Mucosa of stomach (tissue), 1 donor: Measurements from ENCODE around the gene FRMD4A.

Source experiments
- H3K27me3 ChIP-seq: one replicate; pipeline ENCODE4 v1.7.0; 2013; ENCODE audit warnings: mild to moderate bottlenecking, low read length; ENCODE audit not compliant: control insufficient read depth, insufficient read depth
- H3K36me3 ChIP-seq: one replicate; pipeline ENCODE4 v1.7.0; 2013; ENCODE audit warnings: low read length; ENCODE audit not compliant: control insufficient read depth, insufficient read depth
- H3K4me1 ChIP-seq: one replicate; pipeline ENCODE4 v1.7.0; 2013; ENCODE audit warnings: mild to moderate bottlenecking, low read length; ENCODE audit not compliant: control insufficient read depth, insufficient read depth
- H3K4me3 ChIP-seq: one replicate; pipeline ENCODE4 v1.7.0; 2013; ENCODE audit warnings: low read length
- H3K9ac ChIP-seq: one replicate; pipeline ENCODE4 v1.7.0; 2013; ENCODE audit warnings: mild to moderate bottlenecking, low read length, moderate library complexity
- H3K9me3 ChIP-seq: one replicate; pipeline ENCODE4 v1.7.0; 2013; ENCODE audit warnings: mild to moderate bottlenecking, low read length, moderate library complexity; ENCODE audit not compliant: control insufficient read depth
- donor health status: Pancreatic carcinoma.

FRMD4A gene

DNA sequence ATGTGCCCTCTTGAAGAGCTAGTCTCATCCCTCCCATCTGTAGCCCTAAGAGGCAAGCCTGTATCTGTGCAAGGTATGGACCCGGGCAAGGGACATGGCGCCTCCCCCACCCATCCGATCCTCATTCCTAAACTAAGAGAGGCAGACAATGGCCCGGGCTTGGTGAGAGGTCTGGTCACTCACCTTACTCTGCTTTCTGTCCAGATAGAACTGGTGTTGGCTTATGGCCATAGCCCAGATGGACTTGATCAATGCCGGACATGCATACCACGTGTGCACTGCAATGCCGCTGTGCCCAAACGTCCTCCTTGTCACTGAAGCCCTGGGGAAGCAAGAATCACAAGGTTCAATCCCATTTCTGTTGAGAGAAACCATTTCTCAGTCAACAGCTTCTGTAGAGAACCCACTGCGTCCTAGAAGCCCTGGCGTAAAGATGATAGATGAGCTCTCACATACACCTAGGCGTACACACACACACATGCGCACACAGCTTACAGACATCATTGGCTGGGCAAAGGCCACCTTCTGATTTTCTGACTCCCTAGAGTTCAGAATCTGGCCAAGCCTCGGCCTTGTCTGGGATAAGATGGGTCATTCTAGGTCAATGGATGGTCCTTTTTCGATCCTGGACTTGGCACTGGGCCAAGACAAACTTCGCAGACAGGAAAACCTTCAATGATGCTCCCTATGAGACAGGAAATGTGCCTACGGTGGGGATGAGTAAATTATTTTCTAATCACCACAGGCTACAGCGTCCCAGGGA, 629.4 kb downstream of the FRMD4A start:
- no peaks in the 10 kb centered on the region for H3K9me3 ChIP-seq
- H3K27me3 ChIP-seq = no peaks in the 10 kb centered on the region
- H3K4me3 ChIP-seq = no peak overlapping the region
- no peak overlapping the region for H3K9ac ChIP-seq
- no peaks in the 10 kb centered on the region for H3K36me3 ChIP-seq
- peaks cover 24% of the 10 kb centered on the region for H3K4me1 ChIP-seq

- Histone ChIP-seq H3K27me3 (no peaks in the 10 kb centered on the region), H3K4me3 (no peak overlapping the region), H3K9ac (no peak overlapping the region), H3K36me3 (no peaks in the 10 kb centered on the region), H3K9me3 (no peaks in the 10 kb centered on the region), H3K4me1 (peaks cover 17% of the 10 kb centered on the region)
Measured at GRCh38 chr10:13700473-13701144, 630.1 kb downstream of the FRMD4A start.

- no peaks in the 10 kb centered on the region for H3K27me3 ChIP-seq
- H3K9me3 ChIP-seq = no peaks in the 10 kb centered on the region
- no peaks in the 10 kb centered on the region for H3K36me3 ChIP-seq
- H3K4me3 ChIP-seq = no peak overlapping the region
- H3K4me1 ChIP-seq = peaks cover 3% of the 10 kb centered on the region
- no peak overlapping the region for H3K9ac ChIP-seq
Measured at GRCh38 chr10:13699216-13699615, 631.5 kb downstream of the FRMD4A start.

GRCh38 chr10:13698217-13698616, 632.5 kb downstream of the FRMD4A start:
- H3K9me3 ChIP-seq = no peaks in the 10 kb centered on the region
- no peak overlapping the region for H3K4me3 ChIP-seq
- no peaks in the 10 kb centered on the region for H3K27me3 ChIP-seq
- H3K36me3 ChIP-seq = no peaks in the 10 kb centered on the region
- H3K4me1 ChIP-seq = no peaks in the 10 kb centered on the region
- no peak overlapping the region for H3K9ac ChIP-seq

- Histone ChIP-seq H3K36me3 (no peaks in the 10 kb centered on the region), H3K4me1 (no peaks in the 10 kb centered on the region), H3K9me3 (no peaks in the 10 kb centered on the region), H3K4me3 (no peak overlapping the region), H3K9ac (no peak overlapping the region), H3K27me3 (no peaks in the 10 kb centered on the region)
Measured at GRCh38 chr10:13696071-13696470, 634.7 kb downstream of the FRMD4A start.

- Histone ChIP-seq H3K9ac (no peak overlapping the region), H3K9me3 (no peaks in the 10 kb centered on the region), H3K4me3 (no peak overlapping the region), H3K4me1 (no peaks in the 10 kb centered on the region), H3K27me3 (no peaks in the 10 kb centered on the region), H3K36me3 (no peaks in the 10 kb centered on the region)
Measured at GRCh38 chr10:13695588-13695987, 635.1 kb downstream of the FRMD4A start.

DNA sequence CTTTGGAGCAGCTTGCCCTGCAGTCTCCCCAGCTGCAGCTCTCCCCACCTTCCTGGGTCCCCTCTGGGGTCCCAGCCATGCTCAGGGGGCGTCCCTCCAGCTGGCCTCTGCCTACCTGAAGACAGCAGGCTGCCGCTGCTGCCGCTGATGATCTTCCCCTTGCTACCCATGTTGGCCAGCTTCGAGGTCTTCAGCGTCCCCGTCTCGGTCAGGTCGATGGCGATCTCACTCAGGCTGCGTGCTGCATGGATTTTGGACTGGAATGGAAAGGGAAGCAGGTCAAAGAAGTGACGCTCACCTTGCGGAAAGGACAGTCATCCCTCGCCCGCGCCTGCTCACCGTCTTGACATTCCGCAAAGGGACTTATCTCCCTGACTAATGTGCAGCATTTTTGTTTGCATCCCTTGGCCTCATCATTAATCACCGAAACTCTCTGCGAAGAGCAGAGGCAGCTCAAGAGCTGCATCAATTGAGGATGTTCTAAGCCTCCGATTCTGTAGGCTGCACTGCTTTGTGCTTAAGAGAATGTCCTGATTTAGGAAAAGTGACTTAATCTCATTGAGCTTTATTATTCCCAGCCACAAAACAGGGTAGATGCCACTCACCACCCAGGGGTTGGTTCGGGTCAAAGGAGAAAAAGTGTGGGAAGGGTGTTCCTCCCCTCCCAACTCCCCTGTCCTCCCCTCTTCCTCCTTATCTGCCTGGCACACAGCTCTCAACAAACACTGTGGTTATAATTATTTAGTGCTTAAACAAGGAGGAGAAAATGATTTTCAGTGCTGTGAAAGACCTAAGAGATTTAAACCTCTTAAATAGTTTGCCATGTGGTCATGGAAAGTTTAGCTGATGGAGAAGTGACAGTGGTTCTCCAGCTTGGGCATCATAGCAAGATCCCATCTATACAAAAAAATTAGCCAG, 636.7 kb downstream of the FRMD4A start:
- Histone ChIP-seq H3K4me1 (no peaks in the 10 kb centered on the region), H3K9me3 (no peaks in the 10 kb centered on the region), H3K4me3 (no peak overlapping the region), H3K9ac (no peak overlapping the region), H3K36me3 (no peaks in the 10 kb centered on the region), H3K27me3 (no peaks in the 10 kb centered on the region)

- no peaks in the 10 kb centered on the region for H3K4me1 ChIP-seq
- no peaks in the 10 kb centered on the region for H3K9me3 ChIP-seq
- no peaks in the 10 kb centered on the region for H3K27me3 ChIP-seq
- no peak overlapping the region for H3K4me3 ChIP-seq
- H3K9ac ChIP-seq = no peak overlapping the region
- no peaks in the 10 kb centered on the region for H3K36me3 ChIP-seq
Measured at GRCh38 chr10:13690281-13690825, 640.4 kb downstream of the FRMD4A start.

GRCh38 chr10:13686331-13686752, 644.4 kb downstream of the FRMD4A start:
- Histone ChIP-seq H3K36me3 (no peaks in the 10 kb centered on the region), H3K9ac (no peak overlapping the region), H3K27me3 (no peaks in the 10 kb centered on the region), H3K9me3 (no peaks in the 10 kb centered on the region), H3K4me1 (peaks cover 12% of the 10 kb centered on the region), H3K4me3 (no peak overlapping the region)

DNA sequence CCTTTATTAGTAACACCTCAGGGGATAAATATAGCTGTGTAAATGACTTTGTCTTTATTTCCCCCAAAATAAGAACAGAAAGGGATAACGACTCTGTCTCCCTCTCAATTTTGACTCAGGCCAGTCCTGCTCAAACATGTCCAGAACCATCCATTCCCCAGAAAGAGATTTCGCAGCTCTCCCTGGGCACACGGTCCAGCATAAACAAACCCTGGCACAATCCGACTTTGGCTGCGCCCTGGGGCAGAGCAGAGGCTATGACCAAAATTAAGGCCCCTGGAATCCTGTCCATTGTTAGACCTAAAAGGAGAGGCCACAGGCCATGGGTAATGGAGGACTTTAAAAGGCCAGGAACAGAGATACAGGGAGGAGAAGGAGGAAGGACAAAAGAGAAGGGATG, 644.8 kb downstream of the FRMD4A start:
- Histone ChIP-seq H3K27me3 (no peaks in the 10 kb centered on the region), H3K4me1 (peaks cover 12% of the 10 kb centered on the region), H3K9me3 (no peaks in the 10 kb centered on the region), H3K4me3 (no peak overlapping the region), H3K36me3 (no peaks in the 10 kb centered on the region), H3K9ac (no peak overlapping the region)

DNA sequence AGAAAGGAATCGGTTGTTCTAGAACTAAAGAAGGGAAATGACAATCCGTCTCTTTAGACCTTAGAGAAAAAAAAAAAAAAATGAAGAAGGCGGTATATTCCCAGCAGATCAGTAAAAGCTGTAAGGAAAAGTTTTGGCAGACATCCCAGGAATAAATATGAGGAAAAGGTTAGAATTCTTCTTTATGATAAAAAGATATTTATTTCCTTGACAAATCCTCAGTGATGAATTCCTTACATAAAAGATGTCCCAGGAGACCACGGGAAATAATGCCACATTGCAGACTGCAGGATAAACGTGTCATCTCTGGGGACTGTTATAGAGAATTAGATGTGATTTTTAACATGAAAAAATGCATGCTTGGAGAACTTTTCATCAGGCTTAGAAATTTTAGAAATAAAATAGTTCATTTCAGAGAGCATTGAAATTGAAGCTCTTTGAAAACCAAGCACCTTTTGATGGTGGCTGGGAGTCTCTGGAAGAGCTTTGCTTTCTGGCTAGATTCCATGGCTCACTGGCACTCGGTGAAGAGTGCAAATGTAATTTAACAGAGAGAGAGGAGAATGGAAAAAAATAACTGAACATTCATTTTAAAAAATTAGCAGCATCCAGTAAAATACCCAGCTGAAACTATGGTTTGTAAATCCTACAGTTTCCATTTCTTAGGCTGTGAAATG, 645.8 kb downstream of the FRMD4A start:
- H3K4me1 ChIP-seq = peaks cover 22% of the 10 kb centered on the region
- H3K36me3 ChIP-seq = no peaks in the 10 kb centered on the region
- H3K27me3 ChIP-seq = no peaks in the 10 kb centered on the region
- no peak overlapping the region for H3K4me3 ChIP-seq
- H3K9ac ChIP-seq = no peak overlapping the region
- H3K9me3 ChIP-seq = no peaks in the 10 kb centered on the region
